ENCODE measurements around the gene MAP3K14. TPM values are rescaled to one million over a fixed set of nuclear protein-coding genes. Genes with fewer than 3 reads are reported as not detected.

The MAP3K14 gene
- total RNA-seq, 2 donors from 2014 or later = 8.2 to 10.6 TPM

DNA sequence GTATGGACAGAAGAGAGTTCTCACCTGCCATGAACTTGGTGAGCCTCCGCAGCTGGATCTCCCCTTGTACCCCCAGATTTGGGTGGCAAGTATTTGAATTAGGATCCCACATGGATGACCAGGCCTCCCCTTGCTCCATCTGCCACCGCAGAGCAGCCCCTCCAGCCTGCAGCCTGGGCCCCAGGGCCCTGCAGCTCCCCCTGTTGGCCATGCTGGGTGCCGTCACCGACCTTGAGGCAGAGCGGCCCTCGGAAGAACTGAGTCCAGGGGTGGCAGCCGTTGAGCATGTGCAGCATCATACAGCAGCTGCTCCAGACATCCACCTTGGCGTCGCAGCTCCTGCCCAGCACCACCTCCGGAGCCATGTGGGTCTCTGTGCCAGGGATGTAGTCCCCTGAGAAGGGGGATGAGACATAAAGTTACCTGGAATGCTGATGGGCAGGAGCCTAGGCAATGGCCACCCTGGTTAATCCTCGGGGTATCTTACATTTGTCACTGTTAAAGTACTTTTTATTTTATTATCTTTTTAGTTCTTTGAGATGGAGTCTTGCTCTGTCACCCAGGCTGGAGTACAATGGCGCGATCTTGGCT lies 45.9 kb downstream of the MAP3K14 start:
- TF ChIP-seq, protein P1, sequence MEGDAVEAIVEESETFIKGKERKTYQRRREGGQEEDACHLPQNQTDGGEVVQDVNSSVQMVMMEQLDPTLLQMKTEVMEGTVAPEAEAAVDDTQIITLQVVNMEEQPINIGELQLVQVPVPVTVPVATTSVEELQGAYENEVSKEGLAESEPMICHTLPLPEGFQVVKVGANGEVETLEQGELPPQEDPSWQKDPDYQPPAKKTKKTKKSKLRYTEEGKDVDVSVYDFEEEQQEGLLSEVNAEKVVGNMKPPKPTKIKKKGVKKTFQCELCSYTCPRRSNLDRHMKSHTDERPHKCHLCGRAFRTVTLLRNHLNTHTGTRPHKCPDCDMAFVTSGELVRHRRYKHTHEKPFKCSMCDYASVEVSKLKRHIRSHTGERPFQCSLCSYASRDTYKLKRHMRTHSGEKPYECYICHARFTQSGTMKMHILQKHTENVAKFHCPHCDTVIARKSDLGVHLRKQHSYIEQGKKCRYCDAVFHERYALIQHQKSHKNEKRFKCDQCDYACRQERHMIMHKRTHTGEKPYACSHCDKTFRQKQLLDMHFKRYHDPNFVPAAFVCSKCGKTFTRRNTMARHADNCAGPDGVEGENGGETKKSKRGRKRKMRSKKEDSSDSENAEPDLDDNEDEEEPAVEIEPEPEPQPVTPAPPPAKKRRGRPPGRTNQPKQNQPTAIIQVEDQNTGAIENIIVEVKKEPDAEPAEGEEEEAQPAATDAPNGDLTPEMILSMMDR (IDR thresholded peaks at IDR 0.05) = peak in 1 of 2 donors; percentile 57
- H3K4me1 ChIP-seq = peaks cover 0 to 13% of the 10 kb centered on the region in 2 donors
- DNase-seq (ENCODE audit: low spot score) = no peak
- H3K4me3 ChIP-seq = no peak overlapping the region
- no peaks in the 10 kb centered on the region for H3K9me3 ChIP-seq
- peaks cover 87% of the 10 kb centered on the region for H3K36me3 ChIP-seq
- H3K27me3 ChIP-seq = no peaks in the 10 kb centered on the region
- no peak overlapping the region for H3K27ac ChIP-seq

DNA sequence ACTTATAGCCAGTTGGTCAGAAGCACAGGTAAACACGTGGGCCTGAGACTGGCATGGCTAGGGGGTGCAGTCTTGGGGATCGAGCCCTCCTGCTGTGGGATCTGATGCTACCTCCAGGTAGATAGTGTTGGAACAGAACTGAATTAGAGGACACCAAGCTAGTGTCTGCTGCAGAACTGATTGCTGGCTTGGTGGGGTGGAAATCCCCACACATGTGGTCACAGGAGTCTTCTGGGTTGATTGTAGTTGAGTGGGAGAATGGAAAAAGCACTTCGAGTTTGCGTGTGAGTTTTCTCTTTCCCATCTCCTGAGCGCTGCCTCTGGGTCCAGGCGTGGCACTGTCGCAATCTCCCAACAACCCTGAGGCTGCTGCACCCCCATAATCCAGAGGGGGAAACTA lies 46.9 kb downstream of the MAP3K14 start:
- Histone ChIP-seq H3K4me1 (peaks cover 0 to 13% of the 10 kb centered on the region in 2 donors), H3K27me3 (no peaks in the 10 kb centered on the region), H3K36me3 (peaks cover 97% of the 10 kb centered on the region), H3K4me3 (no peak overlapping the region), H3K27ac (no peak overlapping the region), H3K9me3 (no peaks in the 10 kb centered on the region)
- no peak for DNase-seq (ENCODE audit: low spot score)
- TF ChIP-seq, protein P1 (IDR thresholded peaks at IDR 0.05) = no peak

DNA sequence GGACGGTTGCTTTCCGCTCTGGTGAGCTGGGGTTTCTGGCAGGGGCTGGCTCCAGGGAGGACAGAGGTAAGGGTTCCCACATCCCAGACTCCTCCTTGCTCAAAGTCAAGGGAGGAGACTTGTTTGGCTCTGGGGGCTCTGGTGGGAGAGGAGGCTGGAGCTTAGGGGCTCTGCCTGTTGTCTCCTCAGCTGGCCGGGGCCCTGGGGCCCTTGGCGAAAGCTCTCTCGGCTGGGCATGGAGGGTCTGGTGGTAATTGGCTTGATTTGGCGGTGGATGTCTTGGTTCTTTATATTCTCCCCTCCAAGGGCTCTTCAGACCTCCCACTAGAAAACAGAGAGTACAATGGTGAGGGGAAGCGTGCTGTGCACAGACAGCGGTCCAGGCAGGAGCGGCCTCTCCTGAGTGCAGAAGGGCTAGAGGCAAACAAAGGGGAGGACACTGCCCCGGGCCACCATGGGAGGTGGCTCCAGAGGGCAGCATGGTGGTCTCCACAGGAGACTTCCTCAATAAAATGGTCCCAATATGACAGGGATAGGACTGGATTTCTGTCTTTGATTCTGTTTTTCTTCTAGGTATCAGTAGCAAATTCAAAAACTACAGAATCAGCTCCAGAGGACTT lies 49.3 kb downstream of the MAP3K14 start:
- Histone ChIP-seq H3K36me3 (peaks cover 93% of the 10 kb centered on the region), H3K27ac (no peak overlapping the region), H3K9me3 (no peaks in the 10 kb centered on the region), H3K4me1 (peaks cover 0 to 16% of the 10 kb centered on the region in 2 donors), H3K4me3 (no peak overlapping the region), H3K27me3 (no peaks in the 10 kb centered on the region)
- no peak for DNase-seq (ENCODE audit: low spot score)
- TF ChIP-seq, protein P1 (IDR thresholded peaks at IDR 0.05) = no peak

DNA sequence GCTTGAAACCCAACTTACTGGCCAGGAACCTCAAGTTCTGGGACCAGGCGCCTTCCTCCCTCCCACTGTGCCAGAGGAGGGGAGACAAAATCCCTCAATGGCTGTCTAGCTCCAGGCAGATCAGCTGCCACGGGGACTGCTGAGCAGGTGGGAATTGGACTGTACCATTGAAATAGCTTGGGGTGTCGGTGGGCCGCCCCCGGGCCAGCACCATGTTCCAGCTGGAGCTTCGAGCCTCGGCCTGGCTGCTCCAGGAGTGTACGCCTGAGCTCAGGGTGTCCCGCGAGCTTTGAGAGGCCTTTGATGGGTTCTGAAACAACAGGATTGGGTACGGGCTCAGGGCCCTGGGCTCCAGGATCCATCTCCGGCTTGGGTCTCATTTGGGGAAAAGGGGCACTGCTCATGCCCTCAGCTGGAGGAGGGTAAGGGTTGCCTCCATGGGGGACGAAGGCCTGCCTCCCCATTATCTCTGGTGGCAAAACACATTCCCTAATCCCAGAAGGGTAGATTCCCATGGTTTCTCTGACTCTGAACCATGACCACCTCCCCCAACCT lies 50.4 kb downstream of the MAP3K14 start:
- Histone ChIP-seq H3K36me3 (peaks cover 82% of the 10 kb centered on the region), H3K4me1 (peaks cover 0 to 27% of the 10 kb centered on the region in 2 donors), H3K27me3 (no peaks in the 10 kb centered on the region), H3K9me3 (no peaks in the 10 kb centered on the region), H3K4me3 (no peak overlapping the region), H3K27ac (no peak overlapping the region)
- no peak for DNase-seq (ENCODE audit: low spot score)
- TF ChIP-seq, protein P1 (IDR thresholded peaks at IDR 0.05) = no peak

DNA sequence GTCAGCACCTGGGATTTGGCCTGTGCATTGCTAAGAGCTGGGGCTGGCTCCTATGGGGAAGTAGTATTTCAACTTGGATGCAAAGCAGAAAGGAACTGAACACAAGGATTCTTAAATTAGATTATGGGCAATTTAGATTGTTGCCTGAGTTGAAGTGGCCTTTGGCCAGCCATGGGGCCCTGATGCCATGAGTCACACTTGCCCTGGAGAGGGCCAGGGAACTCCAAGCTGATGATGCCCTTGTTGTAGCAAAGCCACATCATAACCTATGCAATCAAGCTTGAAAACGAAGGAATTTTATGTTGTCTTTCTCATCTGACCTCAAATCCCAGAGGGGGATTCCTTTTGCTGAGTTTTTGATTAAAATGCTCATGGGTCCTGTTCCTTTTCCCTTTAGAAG lies 51.0 kb downstream of the MAP3K14 start:
- no peak for DNase-seq (ENCODE audit: low spot score)
- Histone ChIP-seq H3K9me3 (no peaks in the 10 kb centered on the region), H3K36me3 (peaks cover 76% of the 10 kb centered on the region), H3K27ac (no peak overlapping the region), H3K4me1 (peaks cover 0 to 33% of the 10 kb centered on the region in 2 donors), H3K27me3 (no peaks in the 10 kb centered on the region), H3K4me3 (no peak overlapping the region)
- TF ChIP-seq, protein P1 (IDR thresholded peaks at IDR 0.05) = no peak
